Uterus (tissue), 2 donors: ENCODE measurements around the gene HSCB.

Experiments used
- POLR2A ChIP-seq, 2 donors: fragments of 450-650 bp; IDR thresholded peaks; one replicate each; pipeline ENCODE4 v1.6.1; 2016; ENCODE audit warnings: antibody characterized with exemption in 2 of 2, mild to moderate bottlenecking in 1 of 2, moderate library complexity in 1 of 2
- TF ChIP-seq, protein P1 (sequence below), 4 experiments: fragments of 200-600 bp in 2 of 4; fragments of 450-650 bp in 2 of 4; sonication (generic) in 2 of 4; IDR thresholded peaks; one replicate each; pipeline ENCODE4 v1.5.1; 2016 to 2019; ENCODE audit warnings: antibody characterized with exemption in 4 of 4, mild to moderate bottlenecking in 2 of 4, moderate library complexity in 1 of 4

DNA sequence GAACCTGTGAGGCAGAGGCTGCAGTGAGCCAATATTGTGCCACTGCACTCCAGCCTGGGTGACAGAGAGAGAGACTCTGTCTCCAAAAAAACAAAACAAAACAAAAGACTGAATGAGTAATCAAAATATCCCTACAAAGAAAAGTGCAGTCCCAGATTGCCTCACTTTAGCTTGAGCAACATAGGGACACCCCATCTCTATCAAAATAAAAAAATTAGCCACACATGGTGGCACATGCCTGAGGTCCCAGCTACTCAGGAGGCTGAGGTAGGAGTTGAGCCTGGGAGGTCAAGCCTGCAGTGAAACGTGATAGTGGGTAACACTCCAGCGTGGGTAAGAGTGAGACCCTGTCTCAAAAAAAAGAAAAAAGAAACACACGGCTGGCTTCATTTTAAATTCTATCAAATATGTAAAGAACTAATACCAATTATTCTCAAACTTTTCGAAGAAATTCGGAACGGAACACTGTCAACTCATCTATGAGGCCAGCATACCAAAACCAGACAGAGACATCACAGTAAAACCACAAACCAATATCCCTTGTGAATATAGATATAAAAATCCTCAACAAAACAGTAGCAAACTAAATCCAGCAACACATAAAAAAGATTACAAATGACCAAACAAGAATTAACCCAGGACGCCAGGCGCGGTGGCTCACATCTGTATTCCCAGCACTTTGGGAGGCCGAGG is 13.1 kb upstream of the HSCB start:
- TF ChIP-seq, protein P1, sequence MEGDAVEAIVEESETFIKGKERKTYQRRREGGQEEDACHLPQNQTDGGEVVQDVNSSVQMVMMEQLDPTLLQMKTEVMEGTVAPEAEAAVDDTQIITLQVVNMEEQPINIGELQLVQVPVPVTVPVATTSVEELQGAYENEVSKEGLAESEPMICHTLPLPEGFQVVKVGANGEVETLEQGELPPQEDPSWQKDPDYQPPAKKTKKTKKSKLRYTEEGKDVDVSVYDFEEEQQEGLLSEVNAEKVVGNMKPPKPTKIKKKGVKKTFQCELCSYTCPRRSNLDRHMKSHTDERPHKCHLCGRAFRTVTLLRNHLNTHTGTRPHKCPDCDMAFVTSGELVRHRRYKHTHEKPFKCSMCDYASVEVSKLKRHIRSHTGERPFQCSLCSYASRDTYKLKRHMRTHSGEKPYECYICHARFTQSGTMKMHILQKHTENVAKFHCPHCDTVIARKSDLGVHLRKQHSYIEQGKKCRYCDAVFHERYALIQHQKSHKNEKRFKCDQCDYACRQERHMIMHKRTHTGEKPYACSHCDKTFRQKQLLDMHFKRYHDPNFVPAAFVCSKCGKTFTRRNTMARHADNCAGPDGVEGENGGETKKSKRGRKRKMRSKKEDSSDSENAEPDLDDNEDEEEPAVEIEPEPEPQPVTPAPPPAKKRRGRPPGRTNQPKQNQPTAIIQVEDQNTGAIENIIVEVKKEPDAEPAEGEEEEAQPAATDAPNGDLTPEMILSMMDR (IDR thresholded peaks at IDR 0.05), result no peak
- no peak for TF ChIP-seq POLR2A (IDR thresholded peaks at IDR 0.05)
